GM21529 (cell line): ENCODE results near the gene ICAM3.
"Not testable (repeated sequence)": the region's sequence is repeated elsewhere in the genome, so short reads cannot be mapped to it uniquely, and the experiment has no call there.

Experiments used
- ATAC-seq: cut with Tn5 transposase; IDR thresholded peaks from one replicate; pipeline ENCODE4 v1.9.1; 2021; ENCODE audit not compliant: unreplicated experiment

Gene ICAM3, protein sequence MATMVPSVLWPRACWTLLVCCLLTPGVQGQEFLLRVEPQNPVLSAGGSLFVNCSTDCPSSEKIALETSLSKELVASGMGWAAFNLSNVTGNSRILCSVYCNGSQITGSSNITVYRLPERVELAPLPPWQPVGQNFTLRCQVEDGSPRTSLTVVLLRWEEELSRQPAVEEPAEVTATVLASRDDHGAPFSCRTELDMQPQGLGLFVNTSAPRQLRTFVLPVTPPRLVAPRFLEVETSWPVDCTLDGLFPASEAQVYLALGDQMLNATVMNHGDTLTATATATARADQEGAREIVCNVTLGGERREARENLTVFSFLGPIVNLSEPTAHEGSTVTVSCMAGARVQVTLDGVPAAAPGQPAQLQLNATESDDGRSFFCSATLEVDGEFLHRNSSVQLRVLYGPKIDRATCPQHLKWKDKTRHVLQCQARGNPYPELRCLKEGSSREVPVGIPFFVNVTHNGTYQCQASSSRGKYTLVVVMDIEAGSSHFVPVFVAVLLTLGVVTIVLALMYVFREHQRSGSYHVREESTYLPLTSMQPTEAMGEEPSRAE

DNA sequence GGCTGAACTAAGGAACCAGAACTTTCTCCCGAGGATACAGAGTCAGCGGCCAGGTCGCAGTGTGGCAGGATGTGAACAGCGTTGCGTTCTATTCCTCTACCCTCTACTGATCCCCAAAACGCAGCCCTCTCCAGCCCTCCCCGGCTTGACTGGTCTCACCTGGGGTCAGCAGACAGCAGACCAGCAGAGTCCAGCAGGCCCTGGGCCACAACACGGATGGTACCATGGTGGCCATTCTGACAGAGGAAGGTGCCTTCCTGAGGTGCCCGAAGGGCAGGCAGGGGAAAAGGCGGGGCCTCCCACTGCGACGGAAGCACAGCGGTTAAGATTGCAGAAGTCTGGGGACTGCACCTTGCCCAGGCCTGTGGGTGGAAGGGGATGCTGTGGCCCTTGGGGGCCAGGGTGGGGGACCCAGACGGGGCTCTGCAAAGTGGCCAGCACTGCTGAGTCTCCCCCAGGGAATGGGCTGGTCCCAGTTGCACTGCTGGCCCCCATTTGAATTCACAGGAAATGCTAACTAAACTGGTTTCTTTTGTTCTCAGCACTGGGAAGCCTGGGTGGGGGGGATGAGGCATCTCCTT is at the start of gene ICAM3:
Gene ICAM3, minus strand, starts transcription at position 245 of the 581 bp plus-strand sequence. Its CDS starts 10 bp downstream, at position 235.
- ATAC-seq: peak; percentile 74

- no peak for ATAC-seq
These were observed 49.5 kb upstream of the ICAM3 start for GRCh38 chr19:10388957-10389356.

DNA sequence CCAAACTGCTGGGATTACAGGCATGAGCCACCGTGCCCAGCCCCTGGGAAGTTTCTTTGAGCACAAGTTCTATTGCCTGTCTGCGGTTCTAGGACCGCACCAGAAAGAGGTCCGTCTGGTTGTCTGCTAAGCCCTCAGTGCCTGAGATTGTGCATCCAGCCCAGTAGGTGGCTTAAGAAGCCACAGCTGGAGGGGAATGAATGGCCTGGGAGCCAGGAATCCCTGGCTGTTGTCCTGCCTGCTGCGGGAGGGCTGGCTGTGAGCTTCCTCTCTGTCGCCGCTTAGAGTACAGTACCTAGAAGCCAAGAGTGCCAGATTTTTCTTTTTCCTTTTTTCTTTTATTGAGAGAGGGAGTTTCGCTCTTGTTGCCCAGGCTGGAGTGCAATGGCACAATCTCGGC is 45.2 kb upstream of the ICAM3 start:
- no peak for ATAC-seq

GRCh38 chr19:10383223-10383499 is 43.7 kb upstream of the ICAM3 start:
- not testable (repeated sequence) for ATAC-seq

GRCh38 chr19:10380313-10381102 is 41.1 kb upstream of the ICAM3 start, which contains the start of gene TYK2:
TSS of gene TYK2 (minus strand) at chr19:10380572. CDS start at chr19:10378406, 2,166 bp downstream.
- peak; percentile 89 for ATAC-seq

- ATAC-seq: peak; percentile 3
These were observed 40.5 kb upstream of the ICAM3 start for GRCh38 chr19:10379880-10380312.

DNA sequence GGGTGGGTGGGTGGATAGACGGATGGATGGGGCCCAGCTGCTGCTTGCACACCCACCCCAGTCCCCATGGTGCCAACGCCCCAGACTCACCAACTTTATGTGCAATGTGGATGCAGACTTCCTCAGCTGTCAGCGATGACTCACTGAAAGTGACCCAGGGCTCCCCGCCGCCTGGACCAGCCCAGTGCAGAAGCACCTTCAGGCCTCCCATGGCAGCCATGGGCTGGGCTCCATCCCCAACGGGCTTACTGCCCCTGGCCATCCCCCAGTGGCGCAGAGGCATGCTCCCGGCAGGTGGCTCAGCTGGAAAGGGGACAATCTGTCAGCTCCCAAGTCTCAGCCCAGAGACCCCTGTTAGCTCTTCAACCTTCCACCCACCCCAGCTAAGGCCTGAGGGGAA is 38.7 kb upstream of the ICAM3 start:
- ATAC-seq: no peak

DNA sequence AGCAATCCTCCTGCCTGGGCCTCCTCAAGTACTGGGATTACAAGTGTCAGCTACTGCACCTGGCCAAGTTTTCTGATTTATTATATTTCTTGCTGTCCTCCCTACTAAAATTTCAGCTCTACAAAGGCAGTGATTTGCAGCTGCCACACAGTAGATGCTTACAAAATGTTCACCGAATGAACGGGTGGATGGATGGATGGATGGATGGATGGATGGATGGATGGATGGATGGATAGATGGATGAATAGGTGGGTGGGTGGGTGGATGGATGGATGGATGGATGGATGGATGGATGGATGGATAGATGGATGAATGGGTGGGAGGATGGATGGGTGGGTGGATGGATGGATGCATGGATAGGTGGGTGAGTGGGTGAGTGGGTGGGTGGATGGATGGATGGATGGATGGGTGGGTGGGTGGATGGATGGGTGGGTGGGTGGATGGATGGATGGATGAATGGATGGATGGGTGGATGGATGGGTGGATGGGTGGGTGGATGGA is 37.8 kb upstream of the ICAM3 start:
- not testable (repeated sequence) for ATAC-seq

GRCh38 chr19:10374931-10375330 is 35.5 kb upstream of the ICAM3 start:
- no peak for ATAC-seq

GRCh38 chr19:10372690-10373089 is 33.3 kb upstream of the ICAM3 start:
- no peak for ATAC-seq

GRCh38 chr19:10368101-10368803 is 28.8 kb upstream of the ICAM3 start:
- no peak for ATAC-seq

GRCh38 chr19:10366950-10367512 is 27.6 kb upstream of the ICAM3 start:
- ATAC-seq: not testable (repeated sequence)

- ATAC-seq: no peak
These were observed 26.1 kb upstream of the ICAM3 start for GRCh38 chr19:10365518-10365917.

- no peak for ATAC-seq
These were observed 25.2 kb upstream of the ICAM3 start for GRCh38 chr19:10364644-10365043.

DNA sequence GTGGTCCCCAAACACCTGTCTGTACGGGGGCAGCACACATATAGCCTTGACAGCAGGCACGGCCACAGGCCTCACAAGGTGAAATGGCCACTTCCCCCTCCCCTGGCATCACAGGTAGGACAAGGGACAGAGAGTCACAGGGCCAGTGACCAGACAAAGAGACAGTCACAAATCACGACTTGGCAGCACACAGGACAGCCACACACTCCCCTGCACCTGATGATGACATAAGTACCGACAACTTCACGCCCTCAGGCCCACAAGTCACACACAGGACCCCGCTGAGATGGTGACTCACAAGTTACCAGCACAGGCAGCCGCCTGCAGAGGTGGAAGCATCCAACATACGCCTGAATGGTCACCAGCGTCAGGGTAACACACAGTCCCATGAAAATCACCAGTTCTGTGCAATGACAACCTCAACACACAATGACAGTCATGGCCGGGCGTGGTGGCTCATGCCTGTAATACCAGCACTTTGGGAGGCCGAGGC is 24.4 kb upstream of the ICAM3 start:
- no peak for ATAC-seq

- no peak for ATAC-seq
These were observed 22.8 kb upstream of the ICAM3 start for GRCh38 chr19:10362259-10362658.

- ATAC-seq: no peak
These were observed 22.2 kb upstream of the ICAM3 start for GRCh38 chr19:10361569-10362011.

DNA sequence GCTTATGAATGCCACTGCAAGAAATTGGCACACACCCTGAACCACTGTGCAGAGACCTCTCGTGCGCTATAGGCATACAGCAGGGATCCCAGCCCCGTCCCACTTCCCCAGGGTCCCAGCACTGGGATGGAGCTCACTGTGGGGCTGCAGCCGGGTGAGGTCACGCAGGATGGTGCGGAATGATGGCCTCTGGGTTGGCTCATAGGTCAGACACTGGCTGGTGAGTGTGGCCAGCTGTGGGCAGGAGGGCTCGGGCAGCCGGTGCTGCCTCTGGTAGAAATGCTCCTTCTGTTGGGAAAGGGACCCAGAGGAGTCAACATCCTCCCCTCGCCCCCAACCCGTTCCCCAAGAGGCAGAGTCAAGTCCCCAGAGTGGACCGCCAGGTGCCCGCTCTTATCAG is 17.0 kb upstream of the ICAM3 start:
- no peak for ATAC-seq

DNA sequence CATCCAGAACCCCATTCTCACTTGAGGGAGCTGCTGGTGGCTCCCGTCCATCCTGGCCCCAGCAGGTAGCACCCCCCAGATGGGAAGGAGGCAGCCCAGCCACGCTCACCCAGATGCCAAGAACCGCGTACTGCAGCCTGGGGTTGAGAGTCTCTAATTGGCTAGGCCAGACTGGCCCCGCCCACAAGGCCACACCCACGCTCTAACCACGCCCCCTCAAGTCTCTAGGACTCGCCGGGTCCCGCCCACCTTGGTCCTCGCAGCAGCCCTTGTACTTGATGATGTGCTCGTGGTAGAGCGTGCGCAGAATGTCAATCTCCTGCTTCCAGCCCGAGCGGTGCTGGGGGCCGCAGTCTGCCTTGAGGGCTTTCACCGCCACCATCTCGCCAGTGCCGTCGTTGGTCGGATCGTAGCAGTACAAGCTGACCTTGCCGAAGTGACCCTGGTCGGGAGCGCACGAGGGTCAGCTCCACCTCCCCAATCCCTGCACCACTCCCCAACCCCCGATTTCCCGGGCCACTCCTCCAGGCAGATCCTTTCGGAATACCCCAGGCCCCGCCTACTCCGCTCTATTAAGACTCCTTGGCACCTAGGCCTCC is 14.5 kb upstream of the ICAM3 start:
- ATAC-seq: no peak
